PC-3 (cell line): ENCODE data around the gene USP33.

Source experiments
- CTCF ChIP-seq: fragments of 300-600 bp; sonication (generic); conservative IDR thresholded peaks from 2 replicates; pipeline ENCODE4 v1.5.1; 2017; ENCODE audit warnings: antibody characterized with exemption, low read depth, mild to moderate bottlenecking, low read length
- EZH2phosphoT487 ChIP-seq: fragments of 300-600 bp; sonication (generic); IDR thresholded peaks from 2 replicates; pipeline ENCODE4 v1.6.1; 2018; ENCODE audit warnings: mild to moderate bottlenecking, antibody characterized with exemption, low read length, borderline replicate concordance

DNA sequence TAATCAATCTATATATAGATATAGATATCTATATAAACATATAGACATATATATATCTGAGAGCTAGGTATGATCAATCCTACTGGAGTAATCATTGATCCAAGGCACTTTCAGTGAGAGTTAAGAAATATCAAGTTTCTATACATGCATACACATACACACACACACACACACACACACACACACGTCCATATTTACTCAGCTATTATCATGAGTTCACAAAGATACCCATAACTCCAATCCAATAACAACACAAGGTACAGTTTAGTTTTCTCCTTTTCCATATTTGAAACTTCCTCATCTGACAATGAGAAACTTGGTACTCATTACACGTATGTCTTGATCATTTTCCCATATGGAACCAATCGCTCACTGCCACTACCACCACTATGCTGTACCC, 49.9 kb downstream of the USP33 start:
- no peak for TF ChIP-seq EZH2phosphoT487
- TF ChIP-seq CTCF, result no peak
